Panc1 (cell line): Measurements from ENCODE around the gene ABI3BP.
"Not testable (repeated sequence)": the region's sequence is repeated elsewhere in the genome, so short reads cannot be mapped to it uniquely, and the experiment has no call there.

Experiments
- CTCF ChIP-seq: fragments of 450-650 bp; IDR thresholded peaks from 2 replicates; pipeline ENCODE4 v1.5.1; 2017; ENCODE audit warnings: mild to moderate bottlenecking
- POLR2AphosphoS5 ChIP-seq: IDR thresholded peaks from 2 replicates; pipeline ENCODE4 v1.6.1; 2012; ENCODE audit warnings: mild to moderate bottlenecking, low read depth, low read length, moderate library complexity
- REST ChIP-seq, 2 experiments: IDR thresholded peaks; 2 replicates each; pipeline ENCODE4 v1.6.1; 2011 to 2012; ENCODE audit warnings: low read depth in 2 of 2, control low read depth in 1 of 2, low read length in 1 of 2, mild to moderate bottlenecking in 1 of 2, moderate library complexity in 1 of 2; ENCODE audit not compliant: insufficient read depth in 1 of 2
- SIN3A ChIP-seq: IDR thresholded peaks from 2 replicates; pipeline ENCODE4 v1.6.1; 2012; ENCODE audit warnings: low read depth, mild to moderate bottlenecking, low read length, moderate library complexity, borderline replicate concordance; ENCODE audit not compliant: insufficient read depth

GRCh38 chr3:100946096-100946495, 47.1 kb downstream of the ABI3BP start:
- not testable (repeated sequence) for TF ChIP-seq CTCF; POLR2AphosphoS5; SIN3A; REST (IDR thresholded peaks at IDR 0.05; ENCODE audit: insufficient read depth in 1 of 2, low read depth in 2 of 2, low read length in 1 of 2)
